ENCODE measurements around the gene SEMA4D.

DNA sequence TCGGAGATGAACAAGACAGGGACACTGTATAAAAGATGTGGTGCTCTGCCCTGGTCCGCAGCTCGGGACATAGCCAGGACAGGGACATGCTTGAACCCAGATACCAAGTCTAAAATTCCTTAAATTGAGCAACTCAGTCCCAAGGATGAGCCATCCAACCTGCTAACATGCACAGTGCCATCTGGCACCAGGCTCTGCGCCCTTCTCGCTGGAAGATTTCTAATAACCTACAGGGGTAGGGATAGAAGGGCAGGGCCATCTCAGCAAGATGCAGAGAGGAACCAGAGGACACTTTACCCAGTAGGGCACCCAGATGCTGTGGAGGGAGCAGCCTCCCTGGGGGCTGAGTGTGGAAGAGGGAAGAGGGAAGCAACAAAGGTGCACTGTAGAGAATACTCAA is 60.1 kb downstream of the SEMA4D start:
- TF ChIP-seq, protein P1, sequence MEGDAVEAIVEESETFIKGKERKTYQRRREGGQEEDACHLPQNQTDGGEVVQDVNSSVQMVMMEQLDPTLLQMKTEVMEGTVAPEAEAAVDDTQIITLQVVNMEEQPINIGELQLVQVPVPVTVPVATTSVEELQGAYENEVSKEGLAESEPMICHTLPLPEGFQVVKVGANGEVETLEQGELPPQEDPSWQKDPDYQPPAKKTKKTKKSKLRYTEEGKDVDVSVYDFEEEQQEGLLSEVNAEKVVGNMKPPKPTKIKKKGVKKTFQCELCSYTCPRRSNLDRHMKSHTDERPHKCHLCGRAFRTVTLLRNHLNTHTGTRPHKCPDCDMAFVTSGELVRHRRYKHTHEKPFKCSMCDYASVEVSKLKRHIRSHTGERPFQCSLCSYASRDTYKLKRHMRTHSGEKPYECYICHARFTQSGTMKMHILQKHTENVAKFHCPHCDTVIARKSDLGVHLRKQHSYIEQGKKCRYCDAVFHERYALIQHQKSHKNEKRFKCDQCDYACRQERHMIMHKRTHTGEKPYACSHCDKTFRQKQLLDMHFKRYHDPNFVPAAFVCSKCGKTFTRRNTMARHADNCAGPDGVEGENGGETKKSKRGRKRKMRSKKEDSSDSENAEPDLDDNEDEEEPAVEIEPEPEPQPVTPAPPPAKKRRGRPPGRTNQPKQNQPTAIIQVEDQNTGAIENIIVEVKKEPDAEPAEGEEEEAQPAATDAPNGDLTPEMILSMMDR (IDR thresholded peaks at IDR 0.05), result no peak
- no peak for TF ChIP-seq POLR2A (IDR thresholded peaks at IDR 0.05)
